HepG2 (cell line): ENCODE measurements around the gene CSMD2.

Experiments
- BRCA1 ChIP-seq: sonication (generic); formaldehyde crosslinking; IDR thresholded peaks from 2 replicates; pipeline ENCODE4 v1.4.0; 2020; ENCODE audit warnings: missing genetic modification reagents
- CEBPB ChIP-seq: IDR thresholded peaks from 2 replicates; pipeline ENCODE4 v1.6.1; 2011; ENCODE audit warnings: low read depth, low read length, improper control_type of control experiment, borderline replicate concordance
- FOXA3 ChIP-seq: IDR thresholded peaks from 2 replicates; pipeline ENCODE4 v1.6.1; 2016; ENCODE audit warnings: missing genetic modification reagents, missing compliant biosample characterization
- MTA3 ChIP-seq: sonication (generic); formaldehyde crosslinking; IDR thresholded peaks from 2 replicates; pipeline ENCODE4 v1.4.0; 2020; ENCODE audit warnings: missing genetic modification reagents
- NCOA2 ChIP-seq: sonication (generic); formaldehyde crosslinking; IDR thresholded peaks from 2 replicates; pipeline ENCODE4 v1.8.0; 2022; ENCODE audit warnings: inconsistent platforms
- NR2C2 ChIP-seq: sonication (generic); formaldehyde crosslinking; IDR thresholded peaks from 2 replicates; pipeline ENCODE4 v1.4.0; 2020; ENCODE audit warnings: missing genetic modification reagents, mild to moderate bottlenecking, moderate library complexity, borderline replicate concordance
- NR2F1 ChIP-seq, 2 experiments: fragments of 450-650 bp in 1 of 2; formaldehyde crosslinking in 1 of 2; IDR thresholded peaks; 2 replicates each; pipeline versions ENCODE4 v1.5.0 to v1.6.1; 2016 to 2020; ENCODE audit warnings: mild to moderate bottlenecking in 1 of 2, missing compliant biosample characterization in 1 of 2, missing genetic modification reagents in 1 of 2, moderate library complexity in 1 of 2
- TAF1 ChIP-seq: sonication (generic); formaldehyde crosslinking; IDR thresholded peaks from 2 replicates; pipeline ENCODE4 v1.4.0; 2020; ENCODE audit warnings: missing genetic modification reagents
- ZNF331 ChIP-seq: sonication (generic); formaldehyde crosslinking; IDR thresholded peaks from 2 replicates; pipeline ENCODE4 v1.4.0; 2020; ENCODE audit warnings: missing genetic modification reagents
- TF ChIP-seq, protein P1 (sequence below): IDR thresholded peaks from 2 replicates; pipeline ENCODE4 v1.6.1; 2012; ENCODE audit warnings: inconsistent platforms
- TF ChIP-seq, protein P2 (sequence below): sonication (generic); formaldehyde crosslinking; IDR thresholded peaks from 2 replicates; pipeline ENCODE4 v1.8.1; 2023; ENCODE audit warnings: mild to moderate bottlenecking, missing genetic modification reagents
- TF ChIP-seq, protein P3 (sequence below), 2 experiments: sonication (generic) in 1 of 2; formaldehyde crosslinking in 1 of 2; IDR thresholded peaks; 2 replicates each; pipeline versions ENCODE4 v1.5.1 to v1.6.1; 2011 to 2020; ENCODE audit warnings: borderline replicate concordance in 1 of 2, low read depth in 1 of 2, low read length in 1 of 2, mild to moderate bottlenecking in 1 of 2, missing genetic modification reagents in 1 of 2, moderate library complexity in 1 of 2
- TF ChIP-seq, protein P4 (sequence below), 2 experiments: IDR thresholded peaks; 2 replicates each; pipeline ENCODE4 v1.6.1; 2011 to 2012; ENCODE audit warnings: low read length in 2 of 2, borderline replicate concordance in 1 of 2, low read depth in 1 of 2, mild to moderate bottlenecking in 1 of 2, moderate library complexity in 1 of 2

- TF ChIP-seq NR2F1 (CRISPR knock-in tag; IDR thresholded peaks at IDR 0.05) (no peak), NCOA2 (CRISPR knock-in tag) (no peak), FOXA3 (no peak), ZNF331 (CRISPR knock-in tag) (no peak), CEBPB (no peak), TAF1 (CRISPR knock-in tag) (no peak), NR2C2 (CRISPR knock-in tag) (no peak), MTA3 (CRISPR knock-in tag) (no peak), BRCA1 (CRISPR knock-in tag) (no peak)
- TF ChIP-seq, protein P1, sequence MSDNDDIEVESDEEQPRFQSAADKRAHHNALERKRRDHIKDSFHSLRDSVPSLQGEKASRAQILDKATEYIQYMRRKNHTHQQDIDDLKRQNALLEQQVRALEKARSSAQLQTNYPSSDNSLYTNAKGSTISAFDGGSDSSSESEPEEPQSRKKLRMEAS: no peak
- TF ChIP-seq, protein P2, sequence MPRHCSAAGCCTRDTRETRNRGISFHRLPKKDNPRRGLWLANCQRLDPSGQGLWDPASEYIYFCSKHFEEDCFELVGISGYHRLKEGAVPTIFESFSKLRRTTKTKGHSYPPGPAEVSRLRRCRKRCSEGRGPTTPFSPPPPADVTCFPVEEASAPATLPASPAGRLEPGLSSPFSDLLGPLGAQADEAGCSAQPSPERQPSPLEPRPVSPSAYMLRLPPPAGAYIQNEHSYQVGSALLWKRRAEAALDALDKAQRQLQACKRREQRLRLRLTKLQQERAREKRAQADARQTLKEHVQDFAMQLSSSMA (CRISPR knock-in tag): no peak
- TF ChIP-seq, protein P3, sequence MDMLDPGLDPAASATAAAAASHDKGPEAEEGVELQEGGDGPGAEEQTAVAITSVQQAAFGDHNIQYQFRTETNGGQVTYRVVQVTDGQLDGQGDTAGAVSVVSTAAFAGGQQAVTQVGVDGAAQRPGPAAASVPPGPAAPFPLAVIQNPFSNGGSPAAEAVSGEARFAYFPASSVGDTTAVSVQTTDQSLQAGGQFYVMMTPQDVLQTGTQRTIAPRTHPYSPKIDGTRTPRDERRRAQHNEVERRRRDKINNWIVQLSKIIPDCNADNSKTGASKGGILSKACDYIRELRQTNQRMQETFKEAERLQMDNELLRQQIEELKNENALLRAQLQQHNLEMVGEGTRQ (IDR thresholded peaks at IDR 0.05; ENCODE audit: low read depth, low read length): no peak
- TF ChIP-seq, protein P3 (CRISPR knock-in tag; IDR thresholded peaks at IDR 0.05; ENCODE audit: borderline replicate concordance): no peak
- TF ChIP-seq, protein P4, sequence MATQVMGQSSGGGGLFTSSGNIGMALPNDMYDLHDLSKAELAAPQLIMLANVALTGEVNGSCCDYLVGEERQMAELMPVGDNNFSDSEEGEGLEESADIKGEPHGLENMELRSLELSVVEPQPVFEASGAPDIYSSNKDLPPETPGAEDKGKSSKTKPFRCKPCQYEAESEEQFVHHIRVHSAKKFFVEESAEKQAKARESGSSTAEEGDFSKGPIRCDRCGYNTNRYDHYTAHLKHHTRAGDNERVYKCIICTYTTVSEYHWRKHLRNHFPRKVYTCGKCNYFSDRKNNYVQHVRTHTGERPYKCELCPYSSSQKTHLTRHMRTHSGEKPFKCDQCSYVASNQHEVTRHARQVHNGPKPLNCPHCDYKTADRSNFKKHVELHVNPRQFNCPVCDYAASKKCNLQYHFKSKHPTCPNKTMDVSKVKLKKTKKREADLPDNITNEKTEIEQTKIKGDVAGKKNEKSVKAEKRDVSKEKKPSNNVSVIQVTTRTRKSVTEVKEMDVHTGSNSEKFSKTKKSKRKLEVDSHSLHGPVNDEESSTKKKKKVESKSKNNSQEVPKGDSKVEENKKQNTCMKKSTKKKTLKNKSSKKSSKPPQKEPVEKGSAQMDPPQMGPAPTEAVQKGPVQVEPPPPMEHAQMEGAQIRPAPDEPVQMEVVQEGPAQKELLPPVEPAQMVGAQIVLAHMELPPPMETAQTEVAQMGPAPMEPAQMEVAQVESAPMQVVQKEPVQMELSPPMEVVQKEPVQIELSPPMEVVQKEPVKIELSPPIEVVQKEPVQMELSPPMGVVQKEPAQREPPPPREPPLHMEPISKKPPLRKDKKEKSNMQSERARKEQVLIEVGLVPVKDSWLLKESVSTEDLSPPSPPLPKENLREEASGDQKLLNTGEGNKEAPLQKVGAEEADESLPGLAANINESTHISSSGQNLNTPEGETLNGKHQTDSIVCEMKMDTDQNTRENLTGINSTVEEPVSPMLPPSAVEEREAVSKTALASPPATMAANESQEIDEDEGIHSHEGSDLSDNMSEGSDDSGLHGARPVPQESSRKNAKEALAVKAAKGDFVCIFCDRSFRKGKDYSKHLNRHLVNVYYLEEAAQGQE (IDR thresholded peaks at IDR 0.05; ENCODE audit: borderline replicate concordance in 1 of 2, low read depth in 1 of 2, low read length in 2 of 2): no peak
Observed at GRCh38 chr1:34007760-34008159, 157.3 kb downstream of the CSMD2 start.
